Measurements from ENCODE around the gene VPS72. TPM values are rescaled to one million over a fixed set of nuclear protein-coding genes. Genes with fewer than 3 reads are reported as not detected.
A peak's percentile ranks its signal among the peaks of the same experiment; 100 is the strongest.

The VPS72 gene
- total and polyA plus RNA-seq, 9 of the 15 experiments (the other 6 are each of a cell fraction or from before 2014, with no cell fraction given) = 7.2 to 131 (median 75.7) TPM

DNA sequence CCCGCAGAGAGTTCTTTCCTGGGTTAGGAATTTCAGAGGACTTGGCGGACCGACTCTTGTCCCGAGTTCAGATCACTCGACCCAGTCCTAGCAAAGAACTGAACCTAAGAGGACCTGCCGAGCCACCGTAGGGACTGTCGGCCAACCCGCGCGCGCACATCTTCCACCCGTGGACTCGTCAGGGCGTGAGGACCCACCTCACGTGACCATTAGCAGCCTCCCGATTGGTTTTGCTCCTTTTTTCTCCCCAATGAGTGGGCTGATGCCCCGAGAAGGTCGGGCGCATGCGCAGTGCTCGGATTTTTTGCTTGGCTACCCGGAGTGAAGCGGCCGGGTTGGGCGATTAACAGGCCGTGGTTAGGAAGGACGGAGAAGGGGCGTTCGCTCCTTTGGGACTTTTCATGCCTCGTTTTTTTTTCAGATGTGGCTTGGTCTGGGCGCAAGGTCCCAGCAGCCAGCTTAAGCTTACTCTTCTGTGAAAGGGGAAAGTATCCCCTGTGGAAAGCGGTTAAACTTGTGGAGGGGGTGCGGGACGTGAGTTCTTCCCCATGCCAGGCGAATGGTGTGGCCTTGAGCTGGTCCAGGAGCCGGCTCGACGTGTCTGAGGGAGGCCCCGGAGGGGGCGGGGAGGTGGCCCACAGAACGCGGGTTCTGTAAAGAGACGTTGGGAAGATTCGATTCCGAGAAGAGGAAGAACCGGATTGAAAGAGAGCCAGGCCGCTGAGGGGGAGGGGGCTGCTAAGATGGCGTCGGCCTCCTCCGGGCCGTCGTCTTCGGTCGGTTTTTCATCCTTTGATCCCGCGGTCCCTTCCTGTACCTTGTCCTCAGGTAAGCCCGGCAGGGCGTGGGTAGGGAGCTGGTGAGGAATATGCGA, 8.5 kb upstream of the VPS72 start, which contains the start of gene PIP5K1A (continued):
- TF ChIP-seq ZNF347 (CRISPR knock-in tag; IDR thresholded peaks at IDR 0.05; ENCODE audit: low read depth) = no peak
- TF ChIP-seq ZNF77 (CRISPR knock-in tag; IDR thresholded peaks at IDR 0.05) = no peak
- no peak for TF ChIP-seq TCF7 (IDR thresholded peaks at IDR 0.05; ENCODE audit: borderline replicate concordance)
- TF ChIP-seq ZBTB8A (IDR thresholded peaks at IDR 0.05; ENCODE audit: partially characterized antibody) = no peak
- TF ChIP-seq CBFB (CRISPR knock-in tag; IDR thresholded peaks at IDR 0.05) = no peak
- no peak for TF ChIP-seq SNRNP70 (optimal IDR thresholded peaks at IDR 0.05; ENCODE audit: low read depth, low read length)
- TF ChIP-seq RBM25 (IDR thresholded peaks at IDR 0.05; ENCODE audit: low read depth, low read length, severe bottlenecking) = no peak
- peak; percentile 78 for TF ChIP-seq SUPT5H (IDR thresholded peaks at IDR 0.05)
- no peak for TF ChIP-seq NFE2 (IDR thresholded peaks at IDR 0.05; ENCODE audit: low read depth)
- peak; percentile 97 for TF ChIP-seq TOE1 (IDR thresholded peaks at IDR 0.05; ENCODE audit: borderline replicate concordance)
- TF ChIP-seq TOE1 (CRISPR knock-in tag; IDR thresholded peaks at IDR 0.05; ENCODE audit: borderline replicate concordance, low read depth) = no peak
- TF ChIP-seq, protein P1, sequence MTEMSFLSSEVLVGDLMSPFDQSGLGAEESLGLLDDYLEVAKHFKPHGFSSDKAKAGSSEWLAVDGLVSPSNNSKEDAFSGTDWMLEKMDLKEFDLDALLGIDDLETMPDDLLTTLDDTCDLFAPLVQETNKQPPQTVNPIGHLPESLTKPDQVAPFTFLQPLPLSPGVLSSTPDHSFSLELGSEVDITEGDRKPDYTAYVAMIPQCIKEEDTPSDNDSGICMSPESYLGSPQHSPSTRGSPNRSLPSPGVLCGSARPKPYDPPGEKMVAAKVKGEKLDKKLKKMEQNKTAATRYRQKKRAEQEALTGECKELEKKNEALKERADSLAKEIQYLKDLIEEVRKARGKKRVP (CRISPR knock-in tag; IDR thresholded peaks at IDR 0.05) = no peak
- no peak for TF ChIP-seq TAF15 (IDR thresholded peaks at IDR 0.05; ENCODE audit: low read depth, low read length)
- no peak for TF ChIP-seq MAFK (IDR thresholded peaks at IDR 0.05; ENCODE audit: low read length)
- TF ChIP-seq NFXL1 (CRISPR knock-in tag; IDR thresholded peaks at IDR 0.05) = no peak
- TF ChIP-seq, protein P2, sequence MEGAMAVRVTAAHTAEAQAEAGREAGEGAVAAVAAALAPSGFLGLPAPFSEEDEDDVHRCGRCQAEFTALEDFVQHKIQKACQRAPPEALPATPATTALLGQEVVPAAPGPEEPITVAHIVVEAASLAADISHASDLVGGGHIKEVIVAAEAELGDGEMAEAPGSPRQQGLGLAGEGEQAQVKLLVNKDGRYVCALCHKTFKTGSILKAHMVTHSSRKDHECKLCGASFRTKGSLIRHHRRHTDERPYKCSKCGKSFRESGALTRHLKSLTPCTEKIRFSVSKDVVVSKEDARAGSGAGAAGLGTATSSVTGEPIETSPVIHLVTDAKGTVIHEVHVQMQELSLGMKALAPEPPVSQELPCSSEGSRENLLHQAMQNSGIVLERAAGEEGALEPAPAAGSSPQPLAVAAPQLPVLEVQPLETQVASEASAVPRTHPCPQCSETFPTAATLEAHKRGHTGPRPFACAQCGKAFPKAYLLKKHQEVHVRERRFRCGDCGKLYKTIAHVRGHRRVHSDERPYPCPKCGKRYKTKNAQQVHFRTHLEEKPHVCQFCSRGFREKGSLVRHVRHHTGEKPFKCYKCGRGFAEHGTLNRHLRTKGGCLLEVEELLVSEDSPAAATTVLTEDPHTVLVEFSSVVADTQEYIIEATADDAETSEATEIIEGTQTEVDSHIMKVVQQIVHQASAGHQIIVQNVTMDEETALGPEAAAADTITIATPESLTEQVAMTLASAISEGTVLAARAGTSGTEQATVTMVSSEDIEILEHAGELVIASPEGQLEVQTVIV (CRISPR knock-in tag; IDR thresholded peaks at IDR 0.05; ENCODE audit: borderline replicate concordance) = no peak
- no peak for TF ChIP-seq ZNF217 (CRISPR knock-in tag; IDR thresholded peaks at IDR 0.05)
- TF ChIP-seq CC2D1A (IDR thresholded peaks at IDR 0.05) = no peak
- no peak for TF ChIP-seq THRA (IDR thresholded peaks at IDR 0.05)
- peak; percentile 90 for TF ChIP-seq ZFX (CRISPR knock-in tag; IDR thresholded peaks at IDR 0.05)
- TF ChIP-seq, protein P3, sequence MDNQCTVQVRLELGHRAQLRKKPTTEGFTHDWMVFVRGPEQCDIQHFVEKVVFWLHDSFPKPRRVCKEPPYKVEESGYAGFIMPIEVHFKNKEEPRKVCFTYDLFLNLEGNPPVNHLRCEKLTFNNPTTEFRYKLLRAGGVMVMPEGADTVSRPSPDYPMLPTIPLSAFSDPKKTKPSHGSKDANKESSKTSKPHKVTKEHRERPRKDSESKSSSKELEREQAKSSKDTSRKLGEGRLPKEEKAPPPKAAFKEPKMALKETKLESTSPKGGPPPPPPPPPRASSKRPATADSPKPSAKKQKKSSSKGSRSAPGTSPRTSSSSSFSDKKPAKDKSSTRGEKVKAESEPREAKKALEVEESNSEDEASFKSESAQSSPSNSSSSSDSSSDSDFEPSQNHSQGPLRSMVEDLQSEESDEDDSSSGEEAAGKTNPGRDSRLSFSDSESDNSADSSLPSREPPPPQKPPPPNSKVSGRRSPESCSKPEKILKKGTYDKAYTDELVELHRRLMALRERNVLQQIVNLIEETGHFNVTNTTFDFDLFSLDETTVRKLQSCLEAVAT (IDR thresholded peaks at IDR 0.05) = no peak
- peak; percentile 65 for TF ChIP-seq TAF1 (IDR thresholded peaks at IDR 0.05; ENCODE audit: control insufficient read depth, extremely low read depth, insufficient read depth, low read length, severe bottlenecking)
- TF ChIP-seq SMAD3 (CRISPR knock-in tag; conservative IDR thresholded peaks at IDR 0.05) = no peak
- peak; percentile 53; the same call in 1 of the 2 replicates for TF ChIP-seq EP400 (IDR thresholded peaks at IDR 0.05)

Measured in K562 (cell line).